Peyer's patch (tissue), 4 donors: Measurements from ENCODE around the gene PTPRR.

Experiments used
- POLR2A ChIP-seq, 2 donors: fragments of 450-650 bp; IDR thresholded peaks; one replicate each; pipeline ENCODE4 v1.5.1; 2017; ENCODE audit warnings: antibody characterized with exemption in 2 of 2, mild to moderate bottlenecking in 2 of 2, moderate library complexity in 2 of 2
- TF ChIP-seq, protein P1 (sequence below), 6 experiments: fragments of 450-650 bp in 4 of 6; fragments of 200-600 bp in 2 of 6; sonication (generic) in 1 of 6; IDR thresholded peaks; one replicate each; pipeline ENCODE4 v1.5.1; 2017 to 2019; ENCODE audit warnings: antibody characterized with exemption in 6 of 6, mild to moderate bottlenecking in 3 of 6, moderate library complexity in 1 of 6

DNA sequence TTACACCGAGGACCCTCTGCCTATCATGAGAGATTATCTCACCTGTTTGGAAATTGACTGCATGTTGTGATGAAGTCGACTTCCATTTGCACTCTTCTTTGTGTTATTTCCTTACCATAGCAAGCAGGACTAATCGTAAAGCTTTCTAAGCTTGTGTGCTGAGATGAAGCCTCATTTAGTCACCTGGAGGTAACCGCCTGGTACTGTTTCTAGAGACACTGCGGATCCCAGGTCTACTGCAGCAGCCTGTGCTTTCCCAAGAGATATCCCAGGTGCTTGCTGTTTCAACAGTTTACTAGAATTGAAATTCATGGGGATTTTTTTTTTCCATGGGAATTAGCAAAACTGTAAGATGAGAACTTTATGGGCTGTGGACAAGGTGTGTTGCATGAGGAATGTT lies 131.8 kb downstream of the PTPRR start:
- TF ChIP-seq, protein P1, sequence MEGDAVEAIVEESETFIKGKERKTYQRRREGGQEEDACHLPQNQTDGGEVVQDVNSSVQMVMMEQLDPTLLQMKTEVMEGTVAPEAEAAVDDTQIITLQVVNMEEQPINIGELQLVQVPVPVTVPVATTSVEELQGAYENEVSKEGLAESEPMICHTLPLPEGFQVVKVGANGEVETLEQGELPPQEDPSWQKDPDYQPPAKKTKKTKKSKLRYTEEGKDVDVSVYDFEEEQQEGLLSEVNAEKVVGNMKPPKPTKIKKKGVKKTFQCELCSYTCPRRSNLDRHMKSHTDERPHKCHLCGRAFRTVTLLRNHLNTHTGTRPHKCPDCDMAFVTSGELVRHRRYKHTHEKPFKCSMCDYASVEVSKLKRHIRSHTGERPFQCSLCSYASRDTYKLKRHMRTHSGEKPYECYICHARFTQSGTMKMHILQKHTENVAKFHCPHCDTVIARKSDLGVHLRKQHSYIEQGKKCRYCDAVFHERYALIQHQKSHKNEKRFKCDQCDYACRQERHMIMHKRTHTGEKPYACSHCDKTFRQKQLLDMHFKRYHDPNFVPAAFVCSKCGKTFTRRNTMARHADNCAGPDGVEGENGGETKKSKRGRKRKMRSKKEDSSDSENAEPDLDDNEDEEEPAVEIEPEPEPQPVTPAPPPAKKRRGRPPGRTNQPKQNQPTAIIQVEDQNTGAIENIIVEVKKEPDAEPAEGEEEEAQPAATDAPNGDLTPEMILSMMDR (IDR thresholded peaks at IDR 0.05) = no peak
- no peak for TF ChIP-seq POLR2A (IDR thresholded peaks at IDR 0.05)
